GM21786 (cell line): ENCODE results near the gene TTLL8.
A peak's percentile ranks its signal among the peaks of the same experiment; 100 is the strongest.

ENCODE experiments used
- ATAC-seq: cut with Tn5 transposase; IDR thresholded peaks from one replicate; pipeline ENCODE4 v1.9.1; 2021; ENCODE audit not compliant: unreplicated experiment

TTLL8 gene

DNA sequence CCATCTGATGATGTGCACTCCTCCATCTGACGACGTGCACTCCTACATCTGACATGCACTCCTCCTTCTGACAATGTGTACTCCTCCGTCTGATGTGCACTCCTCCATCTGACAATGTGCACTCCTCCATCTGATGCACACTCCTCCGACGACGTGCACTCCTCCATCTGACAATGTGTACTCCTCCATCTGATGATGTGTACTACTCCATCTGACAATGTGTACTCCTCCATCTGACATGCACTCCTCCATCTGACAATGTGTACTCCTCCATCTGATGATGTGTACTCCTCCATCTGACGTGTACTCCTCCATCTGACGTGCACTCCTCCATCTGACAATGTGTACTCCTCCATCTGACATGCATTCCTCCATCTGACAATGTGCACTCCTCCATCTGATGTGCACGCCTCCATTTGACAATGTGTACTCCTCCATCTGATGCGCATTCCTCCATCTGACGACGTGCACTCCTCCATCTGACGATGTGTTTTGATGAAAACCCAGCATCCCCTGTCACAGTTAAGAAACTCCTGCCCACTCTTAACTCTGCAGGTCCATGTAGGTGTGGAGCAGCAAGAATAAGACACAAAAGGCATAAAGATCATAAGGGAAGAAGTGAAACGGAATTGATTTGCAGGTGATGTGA lies 35.8 kb downstream of the TTLL8 start:
- ATAC-seq, result no peak

DNA sequence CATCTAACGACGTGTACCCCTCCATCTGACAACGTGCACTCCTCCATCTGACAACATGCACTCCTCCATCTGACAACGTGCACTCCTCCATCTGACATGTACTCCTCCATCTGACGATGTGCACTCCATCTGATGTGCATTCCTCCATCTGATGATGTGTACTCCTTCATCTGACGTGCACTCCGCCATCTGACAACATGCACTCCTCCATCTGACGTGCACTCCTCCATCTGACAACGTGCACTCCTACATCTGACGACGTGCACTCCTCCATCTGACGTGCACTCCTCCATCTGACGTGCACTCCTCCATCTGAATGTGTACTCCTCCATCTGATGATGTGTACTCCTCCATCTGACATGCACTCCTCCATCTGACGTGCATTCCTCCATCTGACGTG lies 37.5 kb downstream of the TTLL8 start:
- no peak for ATAC-seq

DNA sequence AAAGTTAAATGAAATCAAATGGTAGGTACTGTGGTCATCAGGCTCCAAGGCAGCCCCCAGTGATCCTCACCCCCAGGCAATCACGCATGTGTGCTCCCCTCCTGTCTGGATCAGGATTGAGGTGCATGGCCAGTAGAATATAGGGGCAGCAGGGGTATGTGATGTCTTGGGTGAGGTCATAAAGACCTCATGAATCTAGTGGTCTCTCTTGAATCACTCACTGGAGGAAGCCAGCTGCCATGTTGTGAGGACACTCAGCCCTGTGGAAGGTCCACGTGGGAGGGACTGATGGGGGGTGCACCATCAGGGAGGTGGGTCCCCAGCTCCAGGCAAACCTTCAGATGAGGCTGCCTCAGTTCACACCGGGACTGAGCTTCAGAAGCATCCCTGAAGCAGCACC lies 38.8 kb downstream of the TTLL8 start:
- no peak for ATAC-seq

DNA sequence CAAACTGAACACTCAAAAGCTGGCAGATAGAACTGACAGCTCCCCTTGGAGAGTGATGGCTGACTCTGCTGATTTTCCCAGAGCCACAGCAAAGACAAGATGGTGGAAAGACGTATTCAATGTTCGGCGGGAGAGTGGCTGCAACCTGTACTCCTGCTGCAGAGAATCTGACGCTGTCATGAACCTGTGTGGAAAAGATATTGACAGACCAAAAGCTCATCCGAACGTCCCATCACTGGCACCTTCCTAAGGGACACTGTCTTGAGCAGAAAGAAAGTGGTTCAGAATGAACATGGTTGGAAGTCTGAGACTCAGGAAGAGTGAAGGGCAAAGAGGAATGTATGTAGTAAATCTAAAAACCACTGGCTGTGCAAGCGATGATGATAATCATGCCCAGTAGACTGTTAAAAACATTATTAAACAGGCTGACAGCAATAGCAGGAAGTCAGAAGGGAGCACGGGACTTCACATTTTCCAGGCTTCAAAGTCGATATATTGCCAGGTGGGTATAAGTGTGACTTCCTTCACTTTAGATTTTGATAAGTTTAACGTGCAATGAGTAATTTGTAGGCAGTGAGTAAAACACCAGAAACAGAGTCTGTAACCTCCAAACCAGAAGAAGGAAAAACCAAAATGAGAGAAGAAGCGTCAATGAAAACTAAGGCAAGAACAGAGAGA lies 39.4 kb downstream of the TTLL8 start:
- no peak for ATAC-seq

DNA sequence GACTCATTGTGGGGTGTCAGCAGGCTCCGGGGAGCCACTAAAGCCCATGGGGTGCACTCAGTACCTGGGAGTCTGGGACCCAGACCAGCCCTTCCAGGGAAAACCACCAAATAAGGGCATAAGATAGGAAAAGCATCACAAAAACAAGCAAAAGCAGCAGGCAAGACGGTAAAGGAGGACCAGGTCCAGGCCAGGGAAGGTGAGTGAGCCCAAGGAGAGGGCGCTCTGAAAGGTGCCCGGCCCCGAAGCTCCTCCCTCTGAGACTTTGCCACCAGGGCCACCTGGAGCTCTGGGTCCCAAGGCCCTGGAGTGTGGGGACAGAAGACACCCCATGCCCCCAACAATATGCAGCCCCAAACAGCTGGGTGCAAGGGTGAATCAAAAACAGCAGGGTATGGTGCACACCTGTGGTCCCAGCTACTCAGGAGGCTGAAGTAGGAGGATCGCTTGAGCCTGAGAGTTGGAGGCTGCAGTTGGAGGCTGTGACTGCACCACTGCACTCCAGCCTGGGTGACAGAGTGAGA lies 40.3 kb downstream of the TTLL8 start:
- ATAC-seq, result no peak

DNA sequence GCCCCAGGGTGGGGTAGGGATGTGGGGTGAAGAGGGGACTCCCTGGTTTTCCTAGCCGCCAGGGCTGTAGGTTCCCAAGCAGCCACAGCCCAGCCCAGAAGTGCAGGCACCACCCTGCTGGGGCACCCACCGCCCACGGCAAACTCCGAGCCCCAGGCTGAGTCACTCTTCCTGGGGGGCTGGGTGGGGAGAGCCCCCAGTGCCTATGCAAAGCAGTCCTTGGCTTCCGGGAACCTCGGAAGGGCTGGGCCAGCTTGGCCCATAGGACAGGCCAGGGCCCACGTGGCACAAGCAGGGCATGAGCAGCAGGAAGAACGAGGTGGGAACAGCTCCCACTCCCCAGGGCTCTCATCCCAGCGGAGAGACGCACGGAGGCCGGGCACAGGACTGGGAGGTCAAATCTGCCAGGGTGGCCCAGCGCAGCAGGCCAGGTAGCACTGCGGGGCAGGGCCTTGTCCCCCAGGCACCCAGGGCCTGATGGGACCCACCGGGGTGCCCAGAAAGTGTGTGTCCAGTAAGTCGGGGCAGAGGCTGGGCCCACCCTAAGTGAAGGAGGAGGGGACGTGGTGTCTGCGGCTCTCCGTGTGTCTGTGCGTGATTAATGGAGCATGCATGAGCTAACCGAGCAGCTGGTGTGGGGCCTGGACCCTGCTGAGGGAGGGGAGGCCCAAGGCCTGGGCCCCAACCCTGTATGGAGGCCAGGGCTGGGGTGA lies 41.0 kb downstream of the TTLL8 start:
- peak; percentile 53 for ATAC-seq

DNA sequence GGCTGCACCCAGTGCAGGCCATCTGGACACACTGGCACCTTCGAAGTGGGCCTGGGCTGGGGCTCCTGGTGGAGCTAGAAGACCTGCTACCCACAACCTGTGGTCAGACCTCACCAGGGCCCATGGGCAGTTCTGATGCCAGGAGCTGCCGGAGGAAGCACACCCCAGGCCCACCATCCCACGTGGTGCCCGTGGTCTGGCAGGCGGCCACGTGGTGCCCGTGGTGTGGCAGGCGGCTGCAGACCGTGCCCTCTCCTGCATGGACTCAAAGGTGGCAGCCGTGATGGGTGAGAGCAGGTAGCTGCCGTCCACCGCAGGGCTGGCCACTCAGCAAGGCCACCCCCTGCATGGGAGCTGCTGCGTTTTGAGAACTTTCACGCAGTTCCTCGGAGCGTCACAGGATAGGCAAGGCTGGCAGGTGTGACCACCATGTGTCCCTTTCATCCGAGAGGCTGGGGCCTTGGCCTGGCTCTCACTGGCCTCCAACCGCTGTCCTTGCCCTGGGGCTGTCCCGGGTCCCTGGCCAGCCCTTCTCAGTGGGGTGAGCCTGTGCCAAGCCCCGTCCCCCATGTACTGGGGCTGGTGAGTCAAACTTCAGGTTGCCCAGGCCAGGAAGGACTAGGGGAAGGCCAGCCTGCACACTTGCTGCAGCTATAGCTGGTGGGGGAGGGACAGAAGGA lies 41.6 kb downstream of the TTLL8 start:
- ATAC-seq, result peak; percentile 24

DNA sequence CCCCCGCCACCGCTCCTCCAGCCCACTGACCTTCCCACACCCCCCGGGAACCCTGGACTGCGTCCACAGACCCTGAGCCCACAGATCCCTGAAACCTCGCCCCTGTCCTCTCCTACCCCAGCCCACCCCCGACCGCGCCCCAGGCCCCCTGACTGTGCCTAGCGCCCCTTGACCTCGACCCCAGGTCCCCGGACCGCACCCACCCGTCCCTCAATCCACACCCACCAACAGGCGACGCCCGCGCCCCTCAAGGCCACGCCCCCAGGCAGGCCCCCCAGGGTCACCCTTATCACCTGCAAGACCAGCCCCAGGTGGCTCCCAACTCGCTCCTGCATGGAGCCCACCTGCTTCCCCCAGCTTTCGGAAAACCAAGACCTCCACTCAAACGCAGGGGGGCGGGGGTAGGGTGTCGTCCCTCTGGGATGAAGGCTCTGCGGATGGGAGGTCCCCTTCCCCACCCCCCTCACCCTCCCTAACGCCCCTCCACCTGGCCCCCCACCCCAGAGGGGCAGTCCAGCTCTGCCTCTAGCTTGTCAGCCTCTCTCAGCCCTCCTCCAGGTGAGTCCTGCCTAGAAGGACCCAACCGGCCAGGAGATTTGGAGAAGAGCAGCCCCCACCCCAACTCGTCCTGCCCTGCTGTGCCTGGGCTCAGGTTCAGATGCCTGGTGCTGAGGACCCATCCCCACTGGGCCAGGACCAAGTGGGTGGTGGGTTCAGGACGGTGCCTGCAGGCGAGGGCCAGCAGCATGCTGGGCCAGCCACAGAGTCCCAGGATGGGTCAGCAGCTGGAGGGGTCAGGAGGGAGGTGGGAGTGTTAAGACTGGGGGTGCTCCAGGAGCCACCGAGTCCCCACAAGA lies 42.4 kb downstream of the TTLL8 start:
- ATAC-seq, result no peak

DNA sequence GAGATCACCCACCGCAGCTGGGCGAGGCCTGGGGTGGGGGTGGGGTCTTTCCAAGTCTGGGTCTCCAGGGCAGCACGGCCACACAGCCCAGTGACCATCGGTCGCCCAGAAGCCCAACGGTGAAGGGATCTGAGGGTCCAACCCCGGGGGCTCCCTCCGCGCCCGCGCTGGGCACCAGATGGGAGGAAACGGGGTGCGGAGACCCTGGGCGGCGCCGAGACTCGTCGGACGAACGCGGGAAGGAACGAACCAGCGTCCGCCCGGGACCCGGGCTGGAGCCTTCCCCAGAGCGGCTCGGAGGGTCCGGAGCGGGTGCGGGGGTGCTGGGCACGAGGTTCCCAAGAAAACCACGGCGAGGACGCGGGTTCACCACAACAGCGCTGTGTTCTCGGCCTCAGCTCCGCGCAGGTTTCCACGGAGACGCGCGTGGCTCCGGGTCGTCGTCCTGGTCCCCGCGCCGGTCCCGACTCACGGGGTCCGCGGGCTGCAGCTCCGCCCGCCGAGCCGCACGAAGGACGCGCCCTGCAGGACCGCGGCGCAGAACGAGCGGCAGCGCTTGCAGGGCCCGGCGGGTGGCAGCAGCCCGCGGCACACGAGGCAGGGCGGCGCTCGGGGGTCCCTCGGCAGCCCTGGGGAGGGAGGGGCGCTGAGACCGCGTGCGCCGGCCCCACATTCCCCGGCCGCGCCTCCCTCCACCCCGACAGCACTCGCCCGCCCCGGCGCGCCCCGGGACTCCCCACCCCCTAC lies 43.3 kb downstream of the TTLL8 start:
- ATAC-seq, result no peak

DNA sequence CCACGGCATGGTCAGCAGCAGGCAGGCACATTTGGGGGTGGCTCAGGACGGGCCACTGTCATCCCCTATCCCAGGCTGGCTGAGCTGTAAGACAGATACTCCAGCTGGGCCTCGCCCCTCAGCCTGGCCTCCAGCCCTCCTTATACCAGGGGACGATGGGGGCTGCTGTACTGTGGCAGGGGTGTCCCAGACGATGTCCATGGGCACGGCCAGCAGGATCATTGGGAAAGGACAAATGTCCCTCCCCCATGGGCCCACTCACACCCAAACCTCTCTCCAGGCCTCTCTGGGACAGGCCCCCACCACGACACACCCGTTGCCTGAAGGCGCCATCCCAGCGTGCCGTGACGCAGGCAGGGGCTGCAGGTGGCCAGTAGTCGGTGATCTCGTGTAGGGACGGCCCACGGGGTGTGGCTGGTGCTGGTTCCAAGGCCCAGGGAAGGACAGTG lies 44.0 kb downstream of the TTLL8 start:
- ATAC-seq, result no peak

DNA sequence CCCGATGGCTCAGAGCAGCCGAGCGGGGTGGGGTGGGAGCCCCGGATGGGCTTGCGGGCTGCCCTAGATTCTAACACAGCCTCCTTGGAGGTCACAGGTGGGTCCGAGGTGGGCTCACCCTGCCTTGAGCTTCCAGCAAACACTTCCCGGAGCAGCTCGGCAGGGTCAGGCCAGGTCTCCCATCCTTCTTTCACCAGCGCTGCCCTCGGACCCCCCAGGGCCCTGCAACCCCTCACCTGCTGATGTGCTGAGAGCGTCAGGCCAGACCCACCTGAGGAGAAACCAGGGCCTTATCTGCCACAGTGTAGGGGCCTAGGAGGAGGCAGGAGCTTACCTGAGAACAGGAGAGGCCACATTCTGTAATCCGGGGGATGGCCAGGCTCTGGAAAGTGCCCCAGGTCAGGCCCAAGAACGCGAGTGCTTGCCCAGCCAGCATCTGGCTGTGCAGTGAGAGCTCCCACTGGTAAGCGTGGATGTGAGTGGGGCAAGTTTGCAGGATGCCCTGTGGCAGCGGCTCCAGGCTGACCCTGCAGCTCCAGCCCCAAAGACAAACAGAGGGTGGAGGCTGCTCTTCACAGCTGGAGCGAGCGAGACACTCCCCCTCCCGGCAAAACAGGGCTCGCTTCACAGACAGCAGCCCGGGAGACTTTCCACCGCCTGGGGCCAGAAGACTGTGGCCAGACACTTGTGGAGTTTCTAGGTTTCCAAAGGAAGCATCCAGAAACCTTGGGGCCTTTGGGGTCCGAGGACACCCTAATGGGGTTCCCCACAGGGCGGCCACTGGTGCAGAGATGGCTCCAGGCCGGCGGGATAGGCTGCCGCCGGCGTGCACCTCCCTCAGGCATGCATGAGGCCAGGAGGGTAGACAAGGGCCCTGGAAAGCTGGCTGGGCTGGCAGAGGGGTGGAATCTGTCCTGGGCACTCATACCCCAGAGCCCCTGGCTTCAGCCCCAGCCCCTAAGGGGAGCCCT lies 45.6 kb downstream of the TTLL8 start, which contains the start of gene IL17REL:
Gene IL17REL (minus strand): TSS at position 555 of the 971 bp plus-strand sequence. CDS start 119 bp downstream, at position 436.
- no peak for ATAC-seq

DNA sequence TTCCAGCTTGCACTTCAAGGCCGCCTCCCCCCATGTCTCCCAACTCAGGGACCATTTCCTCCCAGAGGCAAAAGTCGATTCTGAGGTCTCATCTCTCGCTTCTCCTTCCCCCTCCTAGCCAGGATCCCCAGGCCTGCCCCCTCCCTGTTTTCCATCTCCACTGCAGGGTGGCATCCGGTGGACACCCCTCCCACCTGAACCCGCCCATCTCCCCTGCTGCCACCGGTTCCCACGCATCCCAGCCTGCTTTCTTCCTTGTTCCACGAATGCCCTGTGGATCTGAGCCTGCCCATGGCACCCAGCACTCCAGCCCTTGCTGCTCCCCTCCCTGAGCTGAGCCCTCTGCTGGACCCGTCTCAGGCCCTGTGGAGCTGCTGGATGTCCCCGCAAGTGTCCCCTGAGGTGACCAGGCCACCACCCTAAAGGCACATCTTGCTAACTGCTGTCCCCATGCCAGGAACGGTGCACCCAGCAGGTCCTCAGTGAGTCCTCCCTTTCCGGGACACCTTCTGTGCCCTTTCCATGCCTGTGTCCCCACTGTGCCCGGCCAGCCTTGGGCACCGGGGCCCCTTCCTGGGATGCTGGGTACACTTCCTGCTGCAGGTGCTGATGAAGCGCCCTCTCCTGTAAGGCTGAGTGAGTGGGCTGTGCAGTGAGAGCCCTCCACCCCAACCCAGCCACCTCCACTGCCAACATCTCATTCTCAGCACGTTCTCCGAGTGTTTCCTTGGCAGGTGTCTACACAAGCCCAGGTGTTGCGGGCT lies 46.5 kb downstream of the TTLL8 start:
- no peak for ATAC-seq

DNA sequence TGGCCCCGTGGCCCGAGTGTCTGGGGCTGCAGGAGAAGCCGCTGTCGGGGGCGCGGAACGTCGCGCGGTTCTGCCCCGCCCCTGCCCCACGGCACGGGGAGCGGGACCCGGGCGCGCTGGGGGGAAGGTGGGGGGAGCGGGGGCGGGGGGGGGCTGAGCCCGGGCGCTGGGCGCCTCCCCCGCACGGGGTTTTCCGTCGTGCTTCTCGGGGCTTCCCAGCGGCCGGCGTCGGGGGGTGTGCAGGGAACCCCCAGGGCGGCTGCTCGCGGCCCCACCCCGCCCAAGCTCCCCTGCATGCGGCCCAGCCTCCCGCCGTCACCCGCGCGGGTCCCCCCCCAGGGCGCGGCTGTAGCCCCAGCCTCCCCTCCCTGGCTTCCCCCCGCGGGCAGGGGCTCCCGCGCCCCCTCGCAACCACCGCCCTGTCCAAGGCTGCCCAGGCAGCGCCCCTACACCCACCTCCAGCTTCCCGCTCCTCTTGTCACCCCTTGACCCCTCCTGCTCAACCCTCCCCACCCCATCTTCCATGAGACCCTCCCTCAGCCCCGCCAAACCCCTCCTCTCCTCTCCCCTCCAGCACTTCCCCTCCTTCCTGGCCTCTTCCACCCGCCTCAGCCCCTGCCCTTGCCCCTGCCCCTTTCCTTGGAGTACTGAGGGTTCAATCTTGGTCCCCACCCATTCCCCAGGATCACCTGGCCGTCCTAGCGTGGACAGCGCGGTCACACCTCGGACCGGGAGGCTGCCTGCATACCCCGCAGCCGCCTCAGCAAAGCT lies 47.2 kb downstream of the TTLL8 start:
- ATAC-seq, result no peak

DNA sequence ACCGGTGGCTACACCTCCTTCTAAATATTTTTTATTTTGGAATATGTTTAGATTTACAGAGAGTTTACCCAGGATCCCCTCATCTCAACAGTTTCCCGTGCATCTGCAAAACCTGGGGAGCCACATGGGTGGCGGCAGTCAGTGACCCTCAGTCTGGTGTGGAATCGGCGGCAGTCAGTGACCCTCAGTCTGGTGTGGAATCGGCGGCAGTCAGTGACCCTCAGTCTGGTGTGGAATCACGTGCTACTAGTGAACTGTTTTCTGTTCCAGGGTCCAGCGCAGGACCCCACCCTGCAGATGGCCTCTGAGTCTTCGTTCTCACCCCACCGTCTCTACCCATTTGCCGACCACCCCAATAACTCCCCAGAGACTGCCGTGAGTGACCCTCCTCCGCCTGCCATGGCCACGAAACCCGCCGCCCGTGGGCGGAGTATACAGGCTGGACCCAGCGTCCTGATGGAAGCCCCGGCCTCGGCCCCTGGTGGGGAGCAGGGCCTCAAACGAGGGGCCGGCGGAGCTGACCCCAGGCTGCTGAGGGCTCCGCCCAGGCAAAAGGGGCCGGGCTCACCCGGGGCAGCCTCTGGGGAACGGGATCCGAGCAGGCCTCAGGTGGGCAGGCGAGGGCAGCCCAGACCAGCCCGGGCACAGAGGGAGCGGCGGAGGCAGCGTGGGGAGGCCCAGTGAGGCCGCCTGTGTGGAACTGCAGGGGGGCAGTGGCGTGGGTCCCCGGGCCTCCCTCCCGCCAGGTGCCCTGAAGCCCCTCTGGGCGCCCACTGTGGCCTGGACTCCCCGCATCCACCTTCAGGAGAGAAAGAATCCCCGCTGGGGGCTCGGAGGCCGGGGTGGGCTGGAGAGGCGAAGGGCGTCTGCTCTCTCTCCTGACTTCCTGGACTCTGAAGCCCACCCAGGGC lies 48.1 kb downstream of the TTLL8 start:
- no peak for ATAC-seq

DNA sequence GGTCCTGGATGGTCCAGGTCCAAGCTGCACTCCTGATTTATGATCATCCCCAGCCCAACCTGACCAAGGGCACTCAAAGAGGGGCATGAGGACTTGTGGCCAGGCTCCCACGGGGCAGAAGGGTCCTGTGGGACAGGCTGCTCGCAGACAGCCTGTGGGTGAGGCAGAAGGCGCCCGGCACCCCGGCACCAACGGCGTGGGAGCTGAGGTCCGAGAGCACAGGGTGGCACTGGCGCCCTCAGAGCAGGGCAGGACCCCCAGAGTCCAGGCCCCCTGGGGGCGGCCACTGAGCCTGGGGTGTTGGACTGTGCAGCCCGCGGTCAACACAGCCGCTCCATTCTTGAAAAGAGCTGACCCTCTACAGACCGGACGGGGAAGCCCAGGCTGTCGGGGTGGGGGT lies 48.8 kb downstream of the TTLL8 start:
- ATAC-seq, result no peak
